Measurements from ENCODE around the gene GLRX5. TPM values are rescaled to one million over a fixed set of nuclear protein-coding genes. Genes with fewer than 3 reads are reported as not detected.
A peak's percentile ranks its signal among the peaks of the same experiment; 100 is the strongest.

The GLRX5 gene
- total RNA-seq, 1 experiment from 2014 or later = 23.2 TPM

DNA sequence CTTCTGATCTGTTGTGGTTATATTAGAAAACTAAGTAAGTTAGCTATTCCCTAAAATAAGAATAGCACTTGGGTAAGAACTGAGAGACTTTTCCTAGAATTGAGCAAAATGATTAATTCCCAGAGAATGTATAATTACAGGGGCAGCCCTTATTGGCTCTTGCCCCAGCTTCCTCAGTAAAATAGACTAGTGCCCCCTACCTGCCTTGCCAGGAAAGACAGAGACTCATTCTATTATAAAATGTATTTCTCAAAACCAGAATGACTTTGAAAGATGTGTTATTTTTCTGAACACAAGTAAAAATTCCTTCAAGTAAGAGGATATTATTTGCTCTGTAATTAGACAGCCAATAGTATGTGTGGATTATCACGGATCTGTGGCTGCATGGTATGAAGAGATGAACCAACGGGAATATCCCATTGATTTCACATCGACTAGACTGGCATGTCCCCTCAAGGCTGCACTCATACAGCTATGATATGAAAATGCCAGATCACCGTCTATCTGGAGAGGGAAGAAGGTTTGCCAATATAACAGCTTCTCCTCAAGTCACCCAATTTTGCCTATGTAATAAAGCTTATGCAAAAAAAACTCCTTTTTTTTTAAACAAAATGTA lies 7.4 kb upstream of the GLRX5 start:
- peaks cover 5% of the 10 kb centered on the region for H4K20me1 ChIP-seq (ENCODE audit: insufficient read depth)
- TF ChIP-seq EZH2 (IDR thresholded peaks at IDR 0.05; ENCODE audit: low read depth) = no peak
- TF ChIP-seq, protein P1, sequence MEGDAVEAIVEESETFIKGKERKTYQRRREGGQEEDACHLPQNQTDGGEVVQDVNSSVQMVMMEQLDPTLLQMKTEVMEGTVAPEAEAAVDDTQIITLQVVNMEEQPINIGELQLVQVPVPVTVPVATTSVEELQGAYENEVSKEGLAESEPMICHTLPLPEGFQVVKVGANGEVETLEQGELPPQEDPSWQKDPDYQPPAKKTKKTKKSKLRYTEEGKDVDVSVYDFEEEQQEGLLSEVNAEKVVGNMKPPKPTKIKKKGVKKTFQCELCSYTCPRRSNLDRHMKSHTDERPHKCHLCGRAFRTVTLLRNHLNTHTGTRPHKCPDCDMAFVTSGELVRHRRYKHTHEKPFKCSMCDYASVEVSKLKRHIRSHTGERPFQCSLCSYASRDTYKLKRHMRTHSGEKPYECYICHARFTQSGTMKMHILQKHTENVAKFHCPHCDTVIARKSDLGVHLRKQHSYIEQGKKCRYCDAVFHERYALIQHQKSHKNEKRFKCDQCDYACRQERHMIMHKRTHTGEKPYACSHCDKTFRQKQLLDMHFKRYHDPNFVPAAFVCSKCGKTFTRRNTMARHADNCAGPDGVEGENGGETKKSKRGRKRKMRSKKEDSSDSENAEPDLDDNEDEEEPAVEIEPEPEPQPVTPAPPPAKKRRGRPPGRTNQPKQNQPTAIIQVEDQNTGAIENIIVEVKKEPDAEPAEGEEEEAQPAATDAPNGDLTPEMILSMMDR (conservative IDR thresholded peaks at IDR 0.05) = peak; percentile 76
- H3K4me2 ChIP-seq = 0 out of 2 replicates have a peak overlapping the region, but pooled peaks have one; percentile 20
- no TSS peak for BruUV-seq (replicated peaks)
- H3K36me3 ChIP-seq (ENCODE audit: low read depth) = peaks cover 8% of the 10 kb centered on the region
- peaks cover 54% of the 10 kb centered on the region for H3F3A ChIP-seq (ENCODE audit: insufficient read depth, low read depth)
- ChIA-PET CTCF (no interaction called here), POLR2A (ENCODE audit: unreplicated experiment) (interaction anchor here (0.6 kb wide), 1 partner anchor 18 kb away, joined by 3 read pairs; no protein-coding TSS in a partner anchor)
- peaks cover 39% of the 10 kb centered on the region for H3K79me2 ChIP-seq (ENCODE audit: low read depth)
- H2AFZ ChIP-seq = no peak overlapping the region
- H3K4me3 ChIP-seq = no peak overlapping the region
- no peaks in the 10 kb centered on the region for H3K9me3 ChIP-seq (ENCODE audit: insufficient read depth, low read depth)
- H3K9me2 ChIP-seq (ENCODE audit: insufficient read depth) = no peaks in the 10 kb centered on the region
- DNase-seq = no peak
- intact Hi-C loops (cut with micrococcal nuclease; ENCODE audit: unreplicated experiment) = loop anchor here (1.0 kb wide), 1 partner anchor 85 kb away; no protein-coding TSS in a partner anchor
- no peaks in the 10 kb centered on the region for H3K27me3 ChIP-seq (ENCODE audit: insufficient read depth, low read depth)
- peaks cover 79% of the 10 kb centered on the region for H3K4me1 ChIP-seq (replicated peaks; ENCODE audit: insufficient read depth)
- 0 out of 2 replicates have a peak overlapping the region, but pooled peaks have one; percentile 33 for H3K27ac ChIP-seq

DNA sequence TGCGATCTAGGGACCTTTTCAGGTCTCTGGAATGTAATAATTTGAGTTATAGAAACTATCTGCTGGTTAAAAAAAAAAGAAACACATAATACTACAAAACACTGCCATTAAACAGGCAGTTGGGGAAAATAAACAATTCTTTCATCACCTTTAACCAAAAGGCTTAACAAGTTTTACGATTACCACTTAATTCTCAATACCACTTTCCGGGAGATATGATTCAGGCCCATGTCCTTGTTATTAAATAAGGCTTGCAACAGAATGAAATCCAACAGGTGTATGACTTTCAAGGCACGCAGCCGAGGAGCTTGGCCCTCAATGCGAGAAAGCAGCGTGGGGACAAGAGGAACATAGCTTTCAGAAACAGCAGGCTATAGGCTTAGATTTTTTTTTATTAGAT lies 5.6 kb upstream of the GLRX5 start:
- no peaks in the 10 kb centered on the region for H3K9me2 ChIP-seq (ENCODE audit: insufficient read depth)
- peaks cover 56% of the 10 kb centered on the region for H3K79me2 ChIP-seq (ENCODE audit: low read depth)
- no peak overlapping the region for H3K4me2 ChIP-seq
- no peaks in the 10 kb centered on the region for H3K27me3 ChIP-seq (ENCODE audit: insufficient read depth, low read depth)
- H3K4me3 ChIP-seq = no peak overlapping the region
- no peaks in the 10 kb centered on the region for H3K9me3 ChIP-seq (ENCODE audit: insufficient read depth, low read depth)
- CTCF ChIA-PET = no interaction called here
- BruUV-seq (replicated peaks) = no TSS peak
- no peak overlapping the region for H2AFZ ChIP-seq
- DNase-seq = no peak
- H3K27ac ChIP-seq = no peak overlapping the region
- intact Hi-C loops (cut with micrococcal nuclease; ENCODE audit: unreplicated experiment) = no loop called here
- H3K36me3 ChIP-seq (ENCODE audit: low read depth) = peaks cover 12% of the 10 kb centered on the region
- TF ChIP-seq EZH2 (IDR thresholded peaks at IDR 0.05; ENCODE audit: low read depth) = no peak
- TF ChIP-seq, protein P1 (conservative IDR thresholded peaks at IDR 0.05) = no peak
- POLR2A ChIA-PET (ENCODE audit: unreplicated experiment) = no interaction called here
- H3F3A ChIP-seq (ENCODE audit: insufficient read depth, low read depth) = peaks cover 40% of the 10 kb centered on the region
- H3K4me1 ChIP-seq (replicated peaks; ENCODE audit: insufficient read depth) = peaks cover 66% of the 10 kb centered on the region
- peaks cover 14% of the 10 kb centered on the region for H4K20me1 ChIP-seq (ENCODE audit: insufficient read depth)

DNA sequence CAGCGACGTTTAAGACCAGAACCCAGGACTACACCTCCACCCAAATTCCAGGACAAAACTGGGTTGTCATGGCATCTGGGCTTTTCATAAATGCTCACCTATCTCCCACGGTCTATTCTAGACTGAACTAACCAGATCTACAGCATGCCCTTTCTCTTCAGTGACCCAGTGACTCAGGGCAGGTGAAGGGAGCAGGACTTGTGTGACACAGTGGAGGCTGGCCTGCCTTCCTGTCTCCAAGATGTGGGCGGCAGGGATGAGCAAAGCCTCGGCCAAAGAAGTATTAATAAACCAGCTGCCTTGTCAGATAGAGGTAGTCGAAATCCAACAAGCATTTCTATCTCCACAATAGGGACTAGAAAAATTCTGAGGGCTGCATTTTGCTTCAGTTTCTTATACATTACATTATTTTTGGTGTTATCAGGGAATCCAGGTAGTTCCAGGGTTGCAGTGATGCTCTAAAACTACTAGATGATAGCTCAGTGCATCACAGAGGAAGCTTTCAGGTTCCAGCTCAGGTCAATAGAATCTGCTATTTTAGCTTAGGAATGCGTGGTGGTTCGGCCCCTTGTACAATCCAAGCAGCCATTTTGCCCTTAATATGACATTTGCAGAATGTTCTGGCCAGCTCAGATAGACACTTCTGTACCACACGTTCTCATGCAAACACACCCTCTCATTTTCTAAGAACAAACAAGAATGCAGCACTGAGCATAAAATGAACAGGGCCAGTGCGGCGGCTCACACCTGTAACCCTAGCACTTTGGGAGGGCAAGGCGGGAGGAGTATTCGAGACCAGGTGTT lies 4.2 kb upstream of the GLRX5 start:
- Histone ChIP-seq H3K4me2 (peak overlapping the region; percentile 96), H3K4me1 (replicated peaks; ENCODE audit: insufficient read depth) (peaks cover 53% of the 10 kb centered on the region), H3K4me3 (peak overlapping the region; percentile 35; the same call in 1 of the 2 replicates), H3K9me3 (ENCODE audit: insufficient read depth, low read depth) (no peaks in the 10 kb centered on the region), H4K20me1 (ENCODE audit: insufficient read depth) (peaks cover 14% of the 10 kb centered on the region), H3K27me3 (ENCODE audit: insufficient read depth, low read depth) (no peaks in the 10 kb centered on the region), H3K79me2 (ENCODE audit: low read depth) (peaks cover 63% of the 10 kb centered on the region), H3F3A (ENCODE audit: insufficient read depth, low read depth) (peaks cover 32% of the 10 kb centered on the region; the same call in 1 of the 2 replicates), H3K36me3 (ENCODE audit: low read depth) (peaks cover 12% of the 10 kb centered on the region), H3K9me2 (ENCODE audit: insufficient read depth) (no peaks in the 10 kb centered on the region), H3K27ac (peak overlapping the region; percentile 54), H2AFZ (no peak overlapping the region)
- intact Hi-C loops (cut with micrococcal nuclease; ENCODE audit: unreplicated experiment) = no loop called here
- TF ChIP-seq EZH2 (IDR thresholded peaks at IDR 0.05; ENCODE audit: low read depth) = no peak
- TF ChIP-seq, protein P1 (conservative IDR thresholded peaks at IDR 0.05) = no peak
- CTCF ChIA-PET = no interaction called here
- BruUV-seq (replicated peaks) = no TSS peak
- peak; percentile 30 to 93 for DNase-seq
- POLR2A ChIA-PET (ENCODE audit: unreplicated experiment) = interaction anchor here (0.6 kb wide), 1 partner anchor 10 kb away, joined by 6 read pairs; no protein-coding TSS in a partner anchor
